ENCODE results near the gene CXCL12.

CXCL12 gene

DNA sequence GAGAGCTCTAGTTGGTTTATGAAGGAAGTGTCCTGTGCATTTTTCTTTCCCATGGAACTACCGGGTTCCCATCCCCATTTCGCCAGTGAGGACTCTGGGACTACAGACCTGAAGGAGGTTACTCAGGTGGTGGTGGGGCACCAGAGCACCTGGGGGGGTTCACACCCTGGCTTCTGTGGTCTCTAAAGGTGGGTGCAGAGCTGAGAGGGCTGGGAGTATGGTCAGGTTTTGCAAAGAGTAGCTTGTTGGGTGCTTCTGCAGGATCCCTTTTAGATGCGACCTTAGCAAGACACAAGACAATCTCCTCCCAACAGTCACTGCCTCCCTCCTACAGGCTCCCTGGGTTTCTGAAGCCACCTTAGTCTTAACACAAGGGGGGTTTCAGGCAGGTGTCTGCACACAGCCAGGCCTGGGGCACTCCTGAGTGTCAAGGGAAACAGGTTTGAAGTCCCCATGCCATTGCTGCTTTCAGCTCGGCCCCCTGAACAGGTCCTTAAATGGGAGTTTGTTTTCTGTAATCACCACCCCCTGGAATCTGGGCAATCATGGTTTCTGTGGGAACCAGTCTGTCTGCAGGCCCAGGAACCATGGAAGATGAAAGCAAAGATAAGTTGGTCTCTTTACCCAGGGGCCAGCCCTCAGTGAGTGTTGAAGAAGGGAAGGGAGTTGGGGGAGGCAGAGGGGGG, 9.9 kb upstream of the CXCL12 start:
- no peak for DNase-seq
- H4K8ac ChIP-seq (ENCODE audit: low read length), result no peak overlapping the region
- H3K27ac ChIP-seq (ENCODE audit: low read length, poor library complexity, severe bottlenecking), result no peak overlapping the region
- H3K4ac ChIP-seq (ENCODE audit: low read depth in 1 of 2, low read length in 2 of 2), result no peak overlapping the region
- H3K9ac ChIP-seq (ENCODE audit: low read length), result no peak overlapping the region
- no peak overlapping the region for H2BK120ac ChIP-seq (ENCODE audit: low read depth, low read length)
- H3K18ac ChIP-seq (ENCODE audit: low read depth in 1 of 2, low read length in 2 of 2), result no peak overlapping the region
- H3K23ac ChIP-seq (ENCODE audit: low read length in 2 of 2), result no peak overlapping the region
- no peak overlapping the region for H2BK12ac ChIP-seq (ENCODE audit: low read length in 2 of 2)
- WGBS, result 95% methylated on average over 4 of the region's 4 CpGs
- H3K4me2 ChIP-seq (ENCODE audit: low read length, poor library complexity, severe bottlenecking), result no peak overlapping the region
- H3K14ac ChIP-seq (ENCODE audit: low read length in 2 of 2), result no peak overlapping the region
- H2AK5ac ChIP-seq (ENCODE audit: low read length, severe bottlenecking), result no peak overlapping the region
- H4K91ac ChIP-seq (ENCODE audit: low read length), result no peak overlapping the region
- H3K36me3 ChIP-seq (ENCODE audit: control insufficient read depth in 1 of 2, insufficient read depth in 2 of 2, low read depth in 1 of 2, low read length in 2 of 2), result no peaks in the 10 kb centered on the region
- no peak overlapping the region for H2BK5ac ChIP-seq (ENCODE audit: low read depth, low read length, poor library complexity, severe bottlenecking)
- no peaks in the 10 kb centered on the region for H3K79me1 ChIP-seq (replicated peaks; ENCODE audit: low read length, poor library complexity, severe bottlenecking)
- H2BK15ac ChIP-seq (ENCODE audit: low read depth, poor library complexity, severe bottlenecking), result no peak overlapping the region
- peaks cover 34 to 45% of the 10 kb centered on the region in 2 experiments for H3K27me3 ChIP-seq (ENCODE audit: control insufficient read depth in 1 of 2, insufficient read depth in 1 of 2, low read length in 2 of 2)
- no peak overlapping the region for H2AFZ ChIP-seq (ENCODE audit: low read depth, low read length)
- H3K4me3 ChIP-seq (ENCODE audit: insufficient read depth in 1 of 2, low read depth in 1 of 2, low read length in 2 of 2), result no peak overlapping the region
- H3K4me1 ChIP-seq (ENCODE audit: control insufficient read depth, insufficient read depth, low read depth, low read length), result peaks cover 19% of the 10 kb centered on the region
- H3K9me3 ChIP-seq (ENCODE audit: control insufficient read depth, low read length), result no peaks in the 10 kb centered on the region

DNA sequence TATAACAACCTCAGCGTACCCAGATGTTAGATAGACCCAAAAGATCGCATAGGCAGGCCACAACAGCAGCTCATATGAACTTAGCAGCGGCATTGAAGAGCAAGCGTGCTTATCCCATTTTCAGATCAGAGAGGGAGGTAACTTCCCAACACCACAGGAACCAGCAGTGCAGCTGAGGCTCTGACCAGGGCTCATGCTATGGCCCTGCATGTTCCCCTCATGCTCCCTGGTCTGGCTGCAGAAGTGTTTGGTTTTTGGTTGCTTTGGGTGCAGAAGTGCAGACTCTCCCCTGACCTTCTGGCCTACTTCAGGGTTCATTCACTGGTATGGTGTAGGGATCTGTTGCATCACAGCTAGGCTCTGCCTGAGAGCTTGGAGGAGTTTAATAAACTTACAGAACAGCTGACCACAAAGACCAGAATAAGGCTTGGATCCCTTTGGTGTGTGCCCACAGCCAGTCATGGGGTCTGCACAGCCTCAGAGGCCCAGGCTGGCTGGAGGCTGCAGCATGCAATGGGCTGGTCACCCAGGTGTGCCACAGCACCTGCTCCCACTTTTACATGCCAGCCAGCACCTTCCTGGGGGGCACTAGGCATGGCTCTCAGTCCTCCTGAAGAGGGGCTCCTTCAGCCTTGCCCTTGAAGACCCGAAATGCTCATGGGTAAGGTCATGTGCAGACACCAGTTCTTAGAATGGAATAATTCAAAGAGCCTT, 9.1 kb upstream of the CXCL12 start:
- Histone ChIP-seq H3K9me3 (ENCODE audit: control insufficient read depth, low read length) (no peaks in the 10 kb centered on the region), H3K18ac (ENCODE audit: low read depth in 1 of 2, low read length in 2 of 2) (no peak overlapping the region), H2AK5ac (ENCODE audit: low read length, severe bottlenecking) (no peak overlapping the region), H3K4ac (ENCODE audit: low read depth in 1 of 2, low read length in 2 of 2) (no peak overlapping the region), H3K9ac (ENCODE audit: low read length) (no peak overlapping the region), H3K27me3 (ENCODE audit: control insufficient read depth in 1 of 2, insufficient read depth in 1 of 2, low read length in 2 of 2) (peaks cover 29 to 44% of the 10 kb centered on the region in 2 experiments), H3K27ac (ENCODE audit: low read length, poor library complexity, severe bottlenecking) (no peak overlapping the region), H4K91ac (ENCODE audit: low read length) (no peak overlapping the region), H3K4me3 (ENCODE audit: insufficient read depth in 1 of 2, low read depth in 1 of 2, low read length in 2 of 2) (no peak overlapping the region), H3K79me1 (replicated peaks; ENCODE audit: low read length, poor library complexity, severe bottlenecking) (no peaks in the 10 kb centered on the region), H2BK15ac (ENCODE audit: low read depth, poor library complexity, severe bottlenecking) (no peak overlapping the region), H2BK120ac (ENCODE audit: low read depth, low read length) (no peak overlapping the region), H2BK12ac (ENCODE audit: low read length in 2 of 2) (peak overlapping the region in 1 of 2 experiments; percentile 7), H3K4me2 (ENCODE audit: low read length, poor library complexity, severe bottlenecking) (no peak overlapping the region), H3K14ac (ENCODE audit: low read length in 2 of 2) (peak overlapping the region in 1 of 2 experiments; percentile 84), H2BK5ac (ENCODE audit: low read depth, low read length, poor library complexity, severe bottlenecking) (no peak overlapping the region), H3K23ac (ENCODE audit: low read length in 2 of 2) (no peak overlapping the region), H4K8ac (ENCODE audit: low read length) (no peak overlapping the region), H3K36me3 (ENCODE audit: control insufficient read depth in 1 of 2, insufficient read depth in 2 of 2, low read depth in 1 of 2, low read length in 2 of 2) (no peaks in the 10 kb centered on the region), H2AFZ (ENCODE audit: low read depth, low read length) (no peak overlapping the region), H3K4me1 (ENCODE audit: control insufficient read depth, insufficient read depth, low read depth, low read length) (peaks cover 19% of the 10 kb centered on the region)
- peak; percentile 15 for DNase-seq
- 83% methylated on average over 5 of the region's 5 CpGs for WGBS

DNA sequence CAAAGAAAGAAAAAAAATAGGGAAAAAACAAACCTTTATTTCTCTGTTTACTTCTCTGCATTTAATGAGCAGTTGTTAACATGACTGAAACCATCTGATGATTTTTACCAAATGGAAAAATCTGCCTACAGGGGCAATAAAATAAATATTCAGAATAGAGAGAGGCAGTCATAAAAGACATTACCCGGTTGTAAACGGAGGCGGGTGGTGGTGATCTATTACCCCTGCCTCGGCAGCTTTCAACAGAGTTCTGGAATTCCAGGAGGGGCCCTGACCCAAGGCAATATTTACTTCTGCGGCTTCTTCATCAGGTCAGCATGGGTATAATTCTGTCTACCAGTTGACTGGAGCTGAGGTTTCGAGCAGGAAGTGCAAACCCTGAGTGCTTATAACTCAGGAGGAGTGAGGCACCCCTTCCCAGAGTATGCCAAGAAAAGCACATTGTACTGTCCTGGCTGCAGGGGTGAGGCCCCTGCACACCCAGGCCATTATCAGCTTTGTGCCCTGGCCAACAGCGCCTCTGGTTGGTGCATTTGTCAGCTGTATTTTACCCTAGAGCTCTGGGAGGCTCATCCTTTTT, 8.2 kb upstream of the CXCL12 start:
- no peak overlapping the region for H3K14ac ChIP-seq (ENCODE audit: low read length in 2 of 2)
- H3K9ac ChIP-seq (ENCODE audit: low read length), result no peak overlapping the region
- H2BK120ac ChIP-seq (ENCODE audit: low read depth, low read length), result no peak overlapping the region
- H2BK12ac ChIP-seq (ENCODE audit: low read length in 2 of 2), result no peak overlapping the region
- no peaks in the 10 kb centered on the region for H3K36me3 ChIP-seq (ENCODE audit: control insufficient read depth in 1 of 2, insufficient read depth in 2 of 2, low read depth in 1 of 2, low read length in 2 of 2)
- H3K4me3 ChIP-seq (ENCODE audit: insufficient read depth in 1 of 2, low read depth in 1 of 2, low read length in 2 of 2), result no peak overlapping the region
- no peak overlapping the region for H2AFZ ChIP-seq (ENCODE audit: low read depth, low read length)
- H2AK5ac ChIP-seq (ENCODE audit: low read length, severe bottlenecking), result no peak overlapping the region
- no peaks in the 10 kb centered on the region for H3K9me3 ChIP-seq (ENCODE audit: control insufficient read depth, low read length)
- peaks cover 19% of the 10 kb centered on the region for H3K4me1 ChIP-seq (ENCODE audit: control insufficient read depth, insufficient read depth, low read depth, low read length)
- no peak overlapping the region for H3K27ac ChIP-seq (ENCODE audit: low read length, poor library complexity, severe bottlenecking)
- H3K4ac ChIP-seq (ENCODE audit: low read depth in 1 of 2, low read length in 2 of 2), result no peak overlapping the region
- no peaks in the 10 kb centered on the region for H3K79me1 ChIP-seq (replicated peaks; ENCODE audit: low read length, poor library complexity, severe bottlenecking)
- WGBS, result 10% methylated on average over 7 of the region's 7 CpGs
- H3K4me2 ChIP-seq (ENCODE audit: low read length, poor library complexity, severe bottlenecking), result no peak overlapping the region
- peaks cover 21 to 38% of the 10 kb centered on the region in 2 experiments for H3K27me3 ChIP-seq (ENCODE audit: control insufficient read depth in 1 of 2, insufficient read depth in 1 of 2, low read length in 2 of 2)
- no peak overlapping the region for H3K23ac ChIP-seq (ENCODE audit: low read length in 2 of 2)
- no peak overlapping the region for H4K91ac ChIP-seq (ENCODE audit: low read length)
- no peak overlapping the region for H2BK5ac ChIP-seq (ENCODE audit: low read depth, low read length, poor library complexity, severe bottlenecking)
- no peak overlapping the region for H4K8ac ChIP-seq (ENCODE audit: low read length)
- no peak overlapping the region for H3K18ac ChIP-seq (ENCODE audit: low read depth in 1 of 2, low read length in 2 of 2)
- H2BK15ac ChIP-seq (ENCODE audit: low read depth, poor library complexity, severe bottlenecking), result no peak overlapping the region
- peak; percentile 38 for DNase-seq

DNA sequence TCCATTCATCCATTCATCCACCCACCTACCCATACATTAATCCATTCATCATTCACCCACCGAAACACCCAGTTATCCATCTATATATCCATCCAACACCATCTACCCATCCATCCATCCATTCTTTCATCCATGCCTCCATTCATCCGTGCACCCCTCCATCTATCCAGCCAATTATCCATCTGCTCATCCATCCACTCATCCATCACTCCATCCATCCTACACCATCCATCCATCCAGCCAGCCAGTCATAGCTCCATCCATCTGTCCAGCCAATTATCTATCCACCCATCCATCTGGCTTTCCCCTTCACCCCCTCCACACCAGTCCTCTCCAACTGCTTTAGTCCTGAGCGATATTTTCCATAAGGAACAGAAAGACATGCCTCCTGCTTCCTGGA, 7.5 kb upstream of the CXCL12 start:
- H3K18ac ChIP-seq (ENCODE audit: low read depth in 1 of 2, low read length in 2 of 2), result no peak overlapping the region

More for the DNA sequence above, 7.5 kb upstream of the CXCL12 start:
- peaks cover 21 to 33% of the 10 kb centered on the region in 2 experiments for H3K27me3 ChIP-seq (ENCODE audit: control insufficient read depth in 1 of 2, insufficient read depth in 1 of 2, low read length in 2 of 2)
- no peak overlapping the region for H3K23ac ChIP-seq (ENCODE audit: low read length in 2 of 2)
- no peak overlapping the region for H2BK15ac ChIP-seq (ENCODE audit: low read depth, poor library complexity, severe bottlenecking)
- no peak overlapping the region for H3K4ac ChIP-seq (ENCODE audit: low read depth in 1 of 2, low read length in 2 of 2)
- no peak overlapping the region for H2AK5ac ChIP-seq (ENCODE audit: low read length, severe bottlenecking)
- H3K9ac ChIP-seq (ENCODE audit: low read length), result no peak overlapping the region
- no peak overlapping the region for H2AFZ ChIP-seq (ENCODE audit: low read depth, low read length)
- no peak overlapping the region for H2BK120ac ChIP-seq (ENCODE audit: low read depth, low read length)
- no peak overlapping the region for H3K14ac ChIP-seq (ENCODE audit: low read length in 2 of 2)
- H3K27ac ChIP-seq (ENCODE audit: low read length, poor library complexity, severe bottlenecking), result no peak overlapping the region
- H3K4me3 ChIP-seq (ENCODE audit: insufficient read depth in 1 of 2, low read depth in 1 of 2, low read length in 2 of 2), result no peak overlapping the region
- no peaks in the 10 kb centered on the region for H3K36me3 ChIP-seq (ENCODE audit: control insufficient read depth in 1 of 2, insufficient read depth in 2 of 2, low read depth in 1 of 2, low read length in 2 of 2)
- H4K91ac ChIP-seq (ENCODE audit: low read length), result no peak overlapping the region
- H2BK12ac ChIP-seq (ENCODE audit: low read length in 2 of 2), result no peak overlapping the region
- no peak overlapping the region for H4K8ac ChIP-seq (ENCODE audit: low read length)
- no peak for DNase-seq
- 95% methylated on average over 3 of the region's 3 CpGs for WGBS
- peaks cover 17% of the 10 kb centered on the region for H3K4me1 ChIP-seq (ENCODE audit: control insufficient read depth, insufficient read depth, low read depth, low read length)
- no peak overlapping the region for H2BK5ac ChIP-seq (ENCODE audit: low read depth, low read length, poor library complexity, severe bottlenecking)
- H3K4me2 ChIP-seq (ENCODE audit: low read length, poor library complexity, severe bottlenecking), result no peak overlapping the region
- H3K79me1 ChIP-seq (replicated peaks; ENCODE audit: low read length, poor library complexity, severe bottlenecking), result no peaks in the 10 kb centered on the region
- H3K9me3 ChIP-seq (ENCODE audit: control insufficient read depth, low read length), result no peaks in the 10 kb centered on the region

All from mesenchymal stem cell (in vitro differentiated cells and primary cell).